Stimulated activated CD8-positive, alpha-beta memory T cell treated with anti-CD3 and anti-CD28 coated beads, Interleukin-4, amount 100 ng/mL, for 4 hours (primary cell): ENCODE measurements around the gene KCNJ1.

Experiments
- DNase-seq, 2 donors: peaks; one replicate each; pipeline ENCODE4 v3.0.0-alpha.2; 2020; ENCODE audit warnings: low read depth in 2 of 2, low spot score in 1 of 2

The KCNJ1 gene

GRCh38 chr11:128824191-128825049 is 42.7 kb downstream of the KCNJ1 start:
- DNase-seq: no peak

- DNase-seq: no peak
Measured at GRCh38 chr11:128823753-128824152, 43.3 kb downstream of the KCNJ1 start.

GRCh38 chr11:128822130-128822529 is 45.0 kb downstream of the KCNJ1 start:
- DNase-seq: no peak

- DNase-seq: no peak
Measured at GRCh38 chr11:128821556-128821955, 45.5 kb downstream of the KCNJ1 start.

GRCh38 chr11:128819198-128819597 is 47.9 kb downstream of the KCNJ1 start:
- DNase-seq: no peak

- DNase-seq: no peak
Measured at GRCh38 chr11:128814856-128815705, 52.0 kb downstream of the KCNJ1 start.

GRCh38 chr11:128813729-128814128 is 53.4 kb downstream of the KCNJ1 start:
- DNase-seq: no peak

GRCh38 chr11:128810784-128811514 is 56.1 kb downstream of the KCNJ1 start:
- no peak for DNase-seq

GRCh38 chr11:128809128-128809527 is 58.0 kb downstream of the KCNJ1 start:
- no peak for DNase-seq

- no peak for DNase-seq
Measured at GRCh38 chr11:128807909-128808308, 59.2 kb downstream of the KCNJ1 start.

- DNase-seq: no peak
Measured at GRCh38 chr11:128806506-128807261, 60.4 kb downstream of the KCNJ1 start.

GRCh38 chr11:128804481-128804880 is 62.6 kb downstream of the KCNJ1 start:
- no peak for DNase-seq

- no peak for DNase-seq
Measured at GRCh38 chr11:128803449-128804245, 63.4 kb downstream of the KCNJ1 start.

- no peak for DNase-seq
Measured at GRCh38 chr11:128803011-128803410, 64.1 kb downstream of the KCNJ1 start.

GRCh38 chr11:128802358-128802981 is 64.6 kb downstream of the KCNJ1 start:
- no peak for DNase-seq

GRCh38 chr11:128800871-128801417 is 66.2 kb downstream of the KCNJ1 start:
- DNase-seq: no peak

- DNase-seq: no peak
Measured at GRCh38 chr11:128796270-128796669, 70.8 kb downstream of the KCNJ1 start.

- DNase-seq: no peak
Measured at GRCh38 chr11:128790196-128790595, 76.9 kb downstream of the KCNJ1 start.

GRCh38 chr11:128789497-128790150 is 77.5 kb downstream of the KCNJ1 start:
- DNase-seq: no peak
